ENCODE measurements around the gene ARPP21.

The ARPP21 gene

DNA sequence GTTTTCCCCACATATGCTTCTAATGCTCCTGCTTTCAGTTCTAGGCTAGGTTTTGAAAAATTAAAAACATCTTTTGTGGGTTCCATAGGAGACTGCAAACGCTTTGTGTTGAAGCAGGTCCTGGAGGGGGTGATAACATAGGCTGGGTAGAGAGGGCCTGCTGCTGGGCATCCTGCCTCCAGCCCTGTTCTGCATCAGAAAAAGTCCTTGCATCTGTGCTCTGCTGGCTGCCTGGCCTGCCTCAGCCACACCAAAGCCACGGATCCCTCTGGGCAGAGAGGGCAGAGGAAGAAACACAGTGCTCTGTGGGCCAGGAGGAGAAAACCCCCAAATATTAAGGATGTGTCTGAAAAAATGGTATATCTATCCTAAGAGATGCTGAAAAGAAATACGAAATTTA lies 3.9 kb upstream of the ARPP21 start:
- TF ChIP-seq CTCF (IDR thresholded peaks at IDR 0.05; ENCODE audit: low read depth, low read length) = no peak
- no peak overlapping the region for H3K4me3 ChIP-seq (ENCODE audit: low read depth, low read length)

GRCh38 chr3:35635926-35636683 lies 3.2 kb upstream of the ARPP21 start:
- no peak for TF ChIP-seq CTCF (IDR thresholded peaks at IDR 0.05; ENCODE audit: low read depth, low read length)
- H3K4me3 ChIP-seq (ENCODE audit: low read depth, low read length) = no peak overlapping the region

DNA sequence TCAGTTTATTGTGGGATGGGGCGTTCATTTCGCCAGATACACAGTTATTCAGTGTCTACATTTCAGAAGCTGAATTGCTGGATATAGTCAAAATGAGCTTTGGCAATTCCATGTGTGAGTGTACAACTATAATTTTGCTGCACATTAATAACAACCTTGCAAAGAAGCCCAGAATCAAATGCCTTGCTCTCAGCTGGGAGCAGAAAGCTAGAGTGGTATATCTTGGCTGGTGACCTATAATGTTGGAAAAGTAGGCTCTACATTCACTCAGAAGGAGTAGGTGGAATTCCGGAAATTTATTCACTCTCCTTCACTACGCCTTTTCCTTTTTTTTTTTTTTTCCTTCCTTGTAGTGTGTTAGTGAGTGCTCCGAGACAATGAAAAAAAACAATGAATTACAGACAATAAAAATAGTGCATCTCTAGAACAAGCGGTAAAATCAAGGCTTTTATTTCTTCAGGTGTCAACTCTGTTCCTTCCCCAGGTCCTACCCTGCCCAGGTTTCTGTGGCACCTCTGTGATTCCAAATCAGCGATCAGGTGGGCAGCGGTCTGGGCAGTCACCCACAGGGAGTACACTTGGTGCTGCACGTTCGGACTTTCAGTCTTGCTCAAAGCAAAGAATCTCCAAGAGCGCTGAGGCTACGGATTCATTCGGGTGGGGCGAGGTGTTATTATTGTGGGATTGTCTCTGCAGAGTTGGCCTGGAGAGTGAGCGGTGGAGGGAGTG lies 910 bp upstream of the ARPP21 start:
- no peak for TF ChIP-seq CTCF (IDR thresholded peaks at IDR 0.05; ENCODE audit: low read depth, low read length)
- H3K4me3 ChIP-seq (ENCODE audit: low read depth, low read length) = no peak overlapping the region

DNA sequence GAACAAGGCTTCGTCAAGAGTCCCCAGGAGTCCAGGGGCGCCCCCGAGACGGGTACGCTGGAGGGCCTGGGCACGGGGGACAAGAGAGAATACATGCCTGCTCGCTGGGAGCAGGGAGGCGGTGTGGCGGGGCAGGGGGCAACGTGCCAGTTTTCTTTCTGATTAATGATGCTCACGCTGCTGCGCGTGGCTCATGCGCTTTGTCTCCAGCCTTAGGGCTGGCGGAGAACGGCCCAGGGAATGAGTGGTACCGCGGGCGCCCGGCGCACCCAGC lies 408 bp upstream of the ARPP21 start:
- TF ChIP-seq CTCF (IDR thresholded peaks at IDR 0.05; ENCODE audit: low read depth, low read length) = no peak
- no peak overlapping the region for H3K4me3 ChIP-seq (ENCODE audit: low read depth, low read length)

DNA sequence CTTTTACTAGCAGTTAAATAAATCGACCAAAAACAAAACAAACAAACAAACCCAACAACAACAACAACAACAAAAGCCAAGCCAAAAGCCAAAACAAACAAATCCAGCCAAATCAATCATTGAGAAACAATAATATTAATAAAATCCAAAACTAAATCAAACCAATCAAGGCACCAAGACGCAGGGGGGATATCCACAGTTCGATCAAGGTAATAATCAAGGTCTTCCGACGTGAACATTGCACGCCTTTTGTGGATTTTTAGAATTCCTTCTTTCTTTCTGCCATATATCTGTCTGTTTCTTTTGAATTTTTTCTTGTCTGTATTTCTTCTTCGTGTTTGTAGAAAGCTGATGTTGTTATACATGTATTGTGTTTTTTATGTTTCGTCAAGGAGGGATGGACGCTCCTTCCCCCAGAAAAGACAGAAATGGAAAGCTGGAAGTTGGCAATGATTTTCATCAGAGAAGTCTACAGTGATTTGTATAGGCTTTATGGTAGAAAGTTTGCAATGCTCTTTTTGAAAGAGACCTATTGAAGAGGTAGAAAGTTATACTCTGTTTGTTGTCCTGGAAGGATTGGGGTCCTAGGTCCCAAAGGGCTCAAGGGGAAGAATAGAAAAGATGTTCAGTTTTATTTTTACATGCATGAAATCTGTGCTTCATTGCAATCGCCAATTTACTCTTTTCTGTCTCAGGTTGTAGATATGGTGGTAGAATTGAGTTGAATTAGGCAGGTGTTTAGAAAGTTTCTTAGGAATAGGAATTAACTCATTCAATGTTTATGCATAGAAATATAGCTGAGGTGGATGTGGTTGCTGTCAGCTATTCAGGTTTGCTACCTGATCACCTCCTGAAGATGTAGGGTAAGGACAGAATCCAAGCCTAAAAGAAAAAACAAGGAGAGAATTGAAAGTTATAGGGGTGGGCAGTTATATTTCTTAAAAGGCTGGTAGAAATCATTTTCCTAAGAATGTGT lies 1.2 kb downstream of the ARPP21 start:
- no peak for TF ChIP-seq CTCF (IDR thresholded peaks at IDR 0.05; ENCODE audit: low read depth, low read length)
- H3K4me3 ChIP-seq (ENCODE audit: low read depth, low read length) = no peak overlapping the region

- no peak for TF ChIP-seq CTCF (IDR thresholded peaks at IDR 0.05; ENCODE audit: low read depth, low read length)
- H3K4me3 ChIP-seq (ENCODE audit: low read depth, low read length) = no peak overlapping the region
These were observed 2.0 kb downstream of the ARPP21 start for GRCh38 chr3:35641331-35641730.
